Measurements from ENCODE around the gene CHRNA1. TPM values are rescaled to one million over a fixed set of nuclear protein-coding genes. Genes with fewer than 3 reads are reported as not detected.

The CHRNA1 gene
- total RNA-seq, 1 experiment from 2014 or later, result not detected

GRCh38 chr2:174798801-174799200, 34.5 kb upstream of the CHRNA1 start:
- Histone ChIP-seq H3K4me1 (no peaks in the 10 kb centered on the region), H3K4me3 (ENCODE audit: low read depth, low read length) (no peak overlapping the region), H3K9me3 (no peaks in the 10 kb centered on the region), H3K36me3 (ENCODE audit: control insufficient read depth, insufficient read depth, low read length) (no peaks in the 10 kb centered on the region), H3K27me3 (replicated peaks; ENCODE audit: control insufficient read depth, insufficient read depth, low read length) (no peaks in the 10 kb centered on the region)
- Mint-ChIP-seq H3K36me3 (ENCODE audit: insufficient read depth, unreplicated experiment) (no peaks in the 10 kb centered on the region), H3K9me3 (ENCODE audit: unreplicated experiment) (no peaks in the 10 kb centered on the region), H3K4me3 (ENCODE audit: unreplicated experiment) (no peak overlapping the region), H3K4me1 (ENCODE audit: low read depth, unreplicated experiment) (peaks cover 9% of the 10 kb centered on the region), H3K27me3 (ENCODE audit: insufficient read depth, unreplicated experiment) (no peaks in the 10 kb centered on the region), H3K27ac (ENCODE audit: unreplicated experiment) (no peak overlapping the region)
- TF ChIP-seq, protein P1, sequence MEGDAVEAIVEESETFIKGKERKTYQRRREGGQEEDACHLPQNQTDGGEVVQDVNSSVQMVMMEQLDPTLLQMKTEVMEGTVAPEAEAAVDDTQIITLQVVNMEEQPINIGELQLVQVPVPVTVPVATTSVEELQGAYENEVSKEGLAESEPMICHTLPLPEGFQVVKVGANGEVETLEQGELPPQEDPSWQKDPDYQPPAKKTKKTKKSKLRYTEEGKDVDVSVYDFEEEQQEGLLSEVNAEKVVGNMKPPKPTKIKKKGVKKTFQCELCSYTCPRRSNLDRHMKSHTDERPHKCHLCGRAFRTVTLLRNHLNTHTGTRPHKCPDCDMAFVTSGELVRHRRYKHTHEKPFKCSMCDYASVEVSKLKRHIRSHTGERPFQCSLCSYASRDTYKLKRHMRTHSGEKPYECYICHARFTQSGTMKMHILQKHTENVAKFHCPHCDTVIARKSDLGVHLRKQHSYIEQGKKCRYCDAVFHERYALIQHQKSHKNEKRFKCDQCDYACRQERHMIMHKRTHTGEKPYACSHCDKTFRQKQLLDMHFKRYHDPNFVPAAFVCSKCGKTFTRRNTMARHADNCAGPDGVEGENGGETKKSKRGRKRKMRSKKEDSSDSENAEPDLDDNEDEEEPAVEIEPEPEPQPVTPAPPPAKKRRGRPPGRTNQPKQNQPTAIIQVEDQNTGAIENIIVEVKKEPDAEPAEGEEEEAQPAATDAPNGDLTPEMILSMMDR (IDR thresholded peaks at IDR 0.05; ENCODE audit: insufficient read depth in 1 of 2, low read depth in 1 of 2, low read length in 1 of 2, severe bottlenecking in 1 of 2, unreplicated experiment in 1 of 2), result no peak
- ChIA-PET POLR2A (no interaction called here), CTCF (no interaction called here)
- DNase-seq, result no peak
- intact Hi-C loops (cut with micrococcal nuclease; ENCODE audit: unreplicated experiment), result no loop called here
- BruUV-seq (replicated peaks), result no TSS peak

DNA sequence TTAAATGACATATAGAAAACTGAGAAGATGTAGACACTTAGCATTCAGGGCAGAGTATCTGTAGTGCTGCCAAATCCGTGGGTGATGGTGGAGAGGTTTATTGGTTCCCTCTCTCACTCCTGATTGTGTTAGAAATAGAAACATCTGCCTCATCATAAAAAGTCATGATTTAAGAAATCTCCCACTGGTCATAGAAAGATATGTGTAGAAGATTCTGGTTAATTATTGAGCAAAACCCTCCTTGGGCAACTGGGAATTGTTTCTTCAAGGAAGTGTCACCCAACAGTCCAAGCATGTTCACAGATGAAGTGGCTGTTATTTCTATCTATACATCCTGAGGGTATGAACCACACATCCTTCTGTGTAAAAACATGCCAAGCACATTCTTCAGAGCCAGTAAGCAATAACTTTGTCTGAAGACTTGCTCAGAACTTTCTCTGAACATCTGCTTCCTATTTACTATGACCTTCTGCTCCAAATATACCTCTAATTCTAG, 33.6 kb upstream of the CHRNA1 start:
- no peaks in the 10 kb centered on the region for H3K9me3 Mint-ChIP-seq (ENCODE audit: unreplicated experiment)
- ChIA-PET POLR2A (no interaction called here), CTCF (no interaction called here)
- Histone ChIP-seq H3K9me3 (no peaks in the 10 kb centered on the region), H3K27me3 (replicated peaks; ENCODE audit: control insufficient read depth, insufficient read depth, low read length) (no peaks in the 10 kb centered on the region), H3K4me3 (ENCODE audit: low read depth, low read length) (no peak overlapping the region), H3K36me3 (ENCODE audit: control insufficient read depth, insufficient read depth, low read length) (no peaks in the 10 kb centered on the region), H3K4me1 (peaks cover 4% of the 10 kb centered on the region; the same call in 1 of the 2 replicates)
- no peak overlapping the region for H3K27ac Mint-ChIP-seq (ENCODE audit: unreplicated experiment)
- intact Hi-C loops (cut with micrococcal nuclease; ENCODE audit: unreplicated experiment), result no loop called here
- TF ChIP-seq, protein P1 (IDR thresholded peaks at IDR 0.05; ENCODE audit: insufficient read depth in 1 of 2, low read depth in 1 of 2, low read length in 1 of 2, severe bottlenecking in 1 of 2, unreplicated experiment in 1 of 2), result no peak
- no peak for DNase-seq
- no peaks in the 10 kb centered on the region for H3K27me3 Mint-ChIP-seq (ENCODE audit: insufficient read depth, unreplicated experiment)
- BruUV-seq (replicated peaks), result no TSS peak
- no peaks in the 10 kb centered on the region for H3K36me3 Mint-ChIP-seq (ENCODE audit: insufficient read depth, unreplicated experiment)
- H3K4me3 Mint-ChIP-seq (ENCODE audit: unreplicated experiment), result no peak overlapping the region
- peaks cover 18% of the 10 kb centered on the region for H3K4me1 Mint-ChIP-seq (ENCODE audit: low read depth, unreplicated experiment)

GRCh38 chr2:174796319-174796771, 32.1 kb upstream of the CHRNA1 start:
- CTCF ChIA-PET, result interaction anchor here (1.2 kb wide), 1 partner anchor 25 kb away, joined by 4 read pairs; no protein-coding TSS in a partner anchor
- Mint-ChIP-seq H3K36me3 (ENCODE audit: insufficient read depth, unreplicated experiment) (no peaks in the 10 kb centered on the region), H3K4me3 (ENCODE audit: unreplicated experiment) (no peak overlapping the region), H3K27ac (ENCODE audit: unreplicated experiment) (no peak overlapping the region), H3K4me1 (ENCODE audit: low read depth, unreplicated experiment) (peaks cover 25% of the 10 kb centered on the region), H3K9me3 (ENCODE audit: unreplicated experiment) (no peaks in the 10 kb centered on the region), H3K27me3 (ENCODE audit: insufficient read depth, unreplicated experiment) (no peaks in the 10 kb centered on the region)
- Histone ChIP-seq H3K36me3 (ENCODE audit: control insufficient read depth, insufficient read depth, low read length) (no peaks in the 10 kb centered on the region), H3K27me3 (replicated peaks; ENCODE audit: control insufficient read depth, insufficient read depth, low read length) (no peaks in the 10 kb centered on the region), H3K4me1 (peaks cover 5% of the 10 kb centered on the region; the same call in 1 of the 2 replicates), H3K4me3 (ENCODE audit: low read depth, low read length) (no peak overlapping the region), H3K9me3 (no peaks in the 10 kb centered on the region)
- TF ChIP-seq, protein P1 (IDR thresholded peaks at IDR 0.05; ENCODE audit: insufficient read depth in 1 of 2, low read depth in 1 of 2, low read length in 1 of 2, severe bottlenecking in 1 of 2, unreplicated experiment in 1 of 2), result no peak
- intact Hi-C loops (cut with micrococcal nuclease; ENCODE audit: unreplicated experiment), result no loop called here
- DNase-seq, result no peak
- POLR2A ChIA-PET, result no interaction called here
- no TSS peak for BruUV-seq (replicated peaks)
